Measurements from ENCODE around the gene ADAMTS20. TPM values are rescaled to one million over a fixed set of nuclear protein-coding genes. Genes with fewer than 3 reads are reported as not detected.

The ADAMTS20 gene
- total RNA-seq (not detected), polyA plus RNA-seq (not detected)
- long read RNA-seq, donor 1, result 0 reads
- long read RNA-seq, donor 2, result 0 reads
- long read RNA-seq, donor 3, result 0 reads
- long read RNA-seq, donor 4, result 0 reads

GRCh38 chr12:43551971-43552559 lies at the start of gene ADAMTS20:
ADAMTS20 (minus strand) TSS chr12:43552203; CDS start chr12:43551921, 282 bp downstream.
- H3K4me1 ChIP-seq (ENCODE audit: control insufficient read depth, insufficient read depth, low read length), result peaks cover 4% of the 10 kb centered on the region
- no peaks in the 10 kb centered on the region for H3K9me3 ChIP-seq (ENCODE audit: control insufficient read depth, low read length)
- no peaks in the 10 kb centered on the region for H3K27me3 ChIP-seq (ENCODE audit: control insufficient read depth, insufficient read depth)
- peak in 1 of 3 donors; percentile 25 for DNase-seq
- intact Hi-C loops (cut with DNase I), result no loop called here
- WGBS, result 2% methylated on average over 51 of the region's 51 CpGs
- no peak within 1 kb of the TSS for H3K27ac ChIP-seq (ENCODE audit: low read length)
- H3K4me3 ChIP-seq (ENCODE audit: low read length), result no peak within 1 kb of the TSS
- no peak for ATAC-seq

GRCh38 chr12:43599708-43600107 lies 47.7 kb upstream of the ADAMTS20 start:
- Histone ChIP-seq H3K27ac (ENCODE audit: low read length) (no peak overlapping the region), H3K27me3 (ENCODE audit: control insufficient read depth, insufficient read depth) (no peaks in the 10 kb centered on the region), H3K4me3 (ENCODE audit: low read length) (no peak overlapping the region), H3K9me3 (ENCODE audit: control insufficient read depth, low read length) (no peaks in the 10 kb centered on the region), H3K4me1 (ENCODE audit: control insufficient read depth, insufficient read depth, low read length) (no peaks in the 10 kb centered on the region)
- no peak for ATAC-seq
- DNase-seq, result no peak
- 78% methylated on average over 1 of the region's 1 CpG for WGBS
- intact Hi-C loops (cut with DNase I), result no loop called here

- no peak for ATAC-seq
- WGBS, result 72% methylated on average over 3 of the region's 3 CpGs
- Histone ChIP-seq H3K4me1 (ENCODE audit: control insufficient read depth, insufficient read depth, low read length) (no peaks in the 10 kb centered on the region), H3K9me3 (ENCODE audit: control insufficient read depth, low read length) (no peaks in the 10 kb centered on the region), H3K4me3 (ENCODE audit: low read length) (no peak overlapping the region), H3K27me3 (ENCODE audit: control insufficient read depth, insufficient read depth) (no peaks in the 10 kb centered on the region), H3K27ac (ENCODE audit: low read length) (no peak overlapping the region)
- no peak for DNase-seq
- intact Hi-C loops (cut with DNase I), result no loop called here
These were observed 47.1 kb upstream of the ADAMTS20 start for GRCh38 chr12:43599066-43599465.

GRCh38 chr12:43590307-43590706 lies 38.3 kb upstream of the ADAMTS20 start:
- H3K9me3 ChIP-seq (ENCODE audit: control insufficient read depth, low read length), result no peaks in the 10 kb centered on the region
- no peaks in the 10 kb centered on the region for H3K27me3 ChIP-seq (ENCODE audit: control insufficient read depth, insufficient read depth)
- ATAC-seq, result no peak
- H3K4me3 ChIP-seq (ENCODE audit: low read length), result no peak overlapping the region
- no peak for DNase-seq
- intact Hi-C loops (cut with DNase I), result no loop called here
- no peaks in the 10 kb centered on the region for H3K4me1 ChIP-seq (ENCODE audit: control insufficient read depth, insufficient read depth, low read length)
- H3K27ac ChIP-seq (ENCODE audit: low read length), result no peak overlapping the region
- 53% methylated on average over 1 of the region's 1 CpG for WGBS

GRCh38 chr12:43586646-43587245 lies 34.7 kb upstream of the ADAMTS20 start:
- intact Hi-C loops (cut with DNase I), result no loop called here
- no peaks in the 10 kb centered on the region for H3K9me3 ChIP-seq (ENCODE audit: control insufficient read depth, low read length)
- no peak for ATAC-seq
- no peak overlapping the region for H3K27ac ChIP-seq (ENCODE audit: low read length)
- no peak overlapping the region for H3K4me3 ChIP-seq (ENCODE audit: low read length)
- no peak for DNase-seq
- H3K4me1 ChIP-seq (ENCODE audit: control insufficient read depth, insufficient read depth, low read length), result no peaks in the 10 kb centered on the region
- H3K27me3 ChIP-seq (ENCODE audit: control insufficient read depth, insufficient read depth), result no peaks in the 10 kb centered on the region
- WGBS, result 86% methylated on average over 7 of the region's 7 CpGs

- no peak overlapping the region for H3K4me3 ChIP-seq (ENCODE audit: low read length)
- intact Hi-C loops (cut with DNase I), result no loop called here
- ATAC-seq (no peak), DNase-seq (no peak)
- no peaks in the 10 kb centered on the region for H3K4me1 ChIP-seq (ENCODE audit: control insufficient read depth, insufficient read depth, low read length)
- no peaks in the 10 kb centered on the region for H3K9me3 ChIP-seq (ENCODE audit: control insufficient read depth, low read length)
- no peaks in the 10 kb centered on the region for H3K27me3 ChIP-seq (ENCODE audit: control insufficient read depth, insufficient read depth)
- WGBS, result 83% methylated on average over 2 of the region's 2 CpGs
- H3K27ac ChIP-seq (ENCODE audit: low read length), result no peak overlapping the region
These were observed 33.7 kb upstream of the ADAMTS20 start for GRCh38 chr12:43585676-43586075.

- H3K27ac ChIP-seq (ENCODE audit: low read length), result no peak overlapping the region
- H3K4me3 ChIP-seq (ENCODE audit: low read length), result no peak overlapping the region
- WGBS, result 79% methylated on average over 5 of the region's 5 CpGs
- no peaks in the 10 kb centered on the region for H3K4me1 ChIP-seq (ENCODE audit: control insufficient read depth, insufficient read depth, low read length)
- ATAC-seq, result no peak
- intact Hi-C loops (cut with DNase I), result no loop called here
- no peaks in the 10 kb centered on the region for H3K9me3 ChIP-seq (ENCODE audit: control insufficient read depth, low read length)
- H3K27me3 ChIP-seq (ENCODE audit: control insufficient read depth, insufficient read depth), result no peaks in the 10 kb centered on the region
- no peak for DNase-seq
These were observed 28.6 kb upstream of the ADAMTS20 start for GRCh38 chr12:43580601-43581000.

GRCh38 chr12:43579206-43579605 lies 27.2 kb upstream of the ADAMTS20 start:
- H3K27ac ChIP-seq (ENCODE audit: low read length), result no peak overlapping the region
- H3K9me3 ChIP-seq (ENCODE audit: control insufficient read depth, low read length), result no peaks in the 10 kb centered on the region
- intact Hi-C loops (cut with DNase I), result no loop called here
- ATAC-seq (no peak), DNase-seq (no peak)
- no peaks in the 10 kb centered on the region for H3K4me1 ChIP-seq (ENCODE audit: control insufficient read depth, insufficient read depth, low read length)
- no peaks in the 10 kb centered on the region for H3K27me3 ChIP-seq (ENCODE audit: control insufficient read depth, insufficient read depth)
- no peak overlapping the region for H3K4me3 ChIP-seq (ENCODE audit: low read length)
- WGBS, result 30% methylated on average over 4 of the region's 4 CpGs

- WGBS, result 54% methylated on average over 3 of the region's 3 CpGs
These were observed 26.8 kb upstream of the ADAMTS20 start for GRCh38 chr12:43578782-43579181.

GRCh38 chr12:43577381-43577780 lies 25.4 kb upstream of the ADAMTS20 start:
- H3K9me3 ChIP-seq (ENCODE audit: control insufficient read depth, low read length), result no peaks in the 10 kb centered on the region
- H3K4me3 ChIP-seq (ENCODE audit: low read length), result no peak overlapping the region
- H3K27me3 ChIP-seq (ENCODE audit: control insufficient read depth, insufficient read depth), result no peaks in the 10 kb centered on the region
- ATAC-seq (no peak), DNase-seq (no peak)
- WGBS, result 41% methylated on average over 3 of the region's 3 CpGs
- no peak overlapping the region for H3K27ac ChIP-seq (ENCODE audit: low read length)
- H3K4me1 ChIP-seq (ENCODE audit: control insufficient read depth, insufficient read depth, low read length), result no peaks in the 10 kb centered on the region
- intact Hi-C loops (cut with DNase I), result no loop called here

More at GRCh38 chr12:43578782-43579181, 26.8 kb upstream of the ADAMTS20 start:
- Histone ChIP-seq H3K4me1 (ENCODE audit: control insufficient read depth, insufficient read depth, low read length) (no peaks in the 10 kb centered on the region), H3K27me3 (ENCODE audit: control insufficient read depth, insufficient read depth) (no peaks in the 10 kb centered on the region), H3K27ac (ENCODE audit: low read length) (no peak overlapping the region), H3K4me3 (ENCODE audit: low read length) (no peak overlapping the region), H3K9me3 (ENCODE audit: control insufficient read depth, low read length) (no peaks in the 10 kb centered on the region)
- DNase-seq (no peak), ATAC-seq (no peak)
- intact Hi-C loops (cut with DNase I), result no loop called here

- no peak overlapping the region for H3K4me3 ChIP-seq (ENCODE audit: low read length)
- intact Hi-C loops (cut with DNase I), result no loop called here
These were observed 24.2 kb upstream of the ADAMTS20 start for GRCh38 chr12:43576162-43576561.

More at GRCh38 chr12:43576162-43576561, 24.2 kb upstream of the ADAMTS20 start:
- Histone ChIP-seq H3K27me3 (ENCODE audit: control insufficient read depth, insufficient read depth) (no peaks in the 10 kb centered on the region), H3K9me3 (ENCODE audit: control insufficient read depth, low read length) (no peaks in the 10 kb centered on the region), H3K27ac (ENCODE audit: low read length) (no peak overlapping the region), H3K4me1 (ENCODE audit: control insufficient read depth, insufficient read depth, low read length) (no peaks in the 10 kb centered on the region)
- 85% methylated on average over 2 of the region's 2 CpGs for WGBS
- DNase-seq (no peak), ATAC-seq (no peak)
